Measurements from ENCODE around the gene GCHFR. TPM values are rescaled to one million over a fixed set of nuclear protein-coding genes. Genes with fewer than 3 reads are reported as not detected.

The GCHFR gene
- total RNA-seq, 1 experiment from 2014 or later, result 59.2 TPM

DNA sequence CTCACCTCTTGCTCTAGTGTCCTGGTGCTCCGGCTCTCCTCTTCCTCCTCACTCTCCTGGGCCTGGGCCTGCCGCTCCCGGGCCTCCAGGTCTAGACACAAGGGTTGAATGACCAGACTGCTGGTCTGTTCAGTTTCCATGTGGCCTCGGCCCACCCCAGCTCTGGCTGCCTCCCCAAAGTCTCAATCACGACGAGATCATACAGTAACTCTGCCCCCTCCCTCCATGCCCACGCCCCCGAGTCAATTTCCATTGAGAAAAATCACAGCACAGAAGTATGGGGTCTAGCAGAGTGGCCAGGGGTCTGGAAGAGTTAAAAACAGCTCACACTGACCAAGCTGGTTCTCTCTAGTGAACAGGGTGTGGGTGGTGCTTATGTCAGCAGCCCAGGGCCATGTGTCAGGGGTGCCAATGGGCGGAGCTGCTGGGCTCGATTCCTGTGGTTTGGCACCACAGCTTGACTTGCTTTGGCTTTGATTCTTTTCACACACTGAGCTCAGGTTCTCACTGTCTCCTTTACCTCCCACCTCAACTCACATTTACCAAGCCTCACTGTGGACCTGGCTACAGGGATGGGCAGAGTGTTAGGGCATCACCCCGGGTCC lies 12.8 kb downstream of the GCHFR start:
- TF ChIP-seq, protein P1, sequence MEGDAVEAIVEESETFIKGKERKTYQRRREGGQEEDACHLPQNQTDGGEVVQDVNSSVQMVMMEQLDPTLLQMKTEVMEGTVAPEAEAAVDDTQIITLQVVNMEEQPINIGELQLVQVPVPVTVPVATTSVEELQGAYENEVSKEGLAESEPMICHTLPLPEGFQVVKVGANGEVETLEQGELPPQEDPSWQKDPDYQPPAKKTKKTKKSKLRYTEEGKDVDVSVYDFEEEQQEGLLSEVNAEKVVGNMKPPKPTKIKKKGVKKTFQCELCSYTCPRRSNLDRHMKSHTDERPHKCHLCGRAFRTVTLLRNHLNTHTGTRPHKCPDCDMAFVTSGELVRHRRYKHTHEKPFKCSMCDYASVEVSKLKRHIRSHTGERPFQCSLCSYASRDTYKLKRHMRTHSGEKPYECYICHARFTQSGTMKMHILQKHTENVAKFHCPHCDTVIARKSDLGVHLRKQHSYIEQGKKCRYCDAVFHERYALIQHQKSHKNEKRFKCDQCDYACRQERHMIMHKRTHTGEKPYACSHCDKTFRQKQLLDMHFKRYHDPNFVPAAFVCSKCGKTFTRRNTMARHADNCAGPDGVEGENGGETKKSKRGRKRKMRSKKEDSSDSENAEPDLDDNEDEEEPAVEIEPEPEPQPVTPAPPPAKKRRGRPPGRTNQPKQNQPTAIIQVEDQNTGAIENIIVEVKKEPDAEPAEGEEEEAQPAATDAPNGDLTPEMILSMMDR (IDR thresholded peaks at IDR 0.05; ENCODE audit: insufficient read depth in 1 of 2, low read depth in 1 of 2, low read length in 1 of 2, severe bottlenecking in 1 of 2, unreplicated experiment in 1 of 2), result no peak
- no peaks in the 10 kb centered on the region for H3K9me3 Mint-ChIP-seq (ENCODE audit: unreplicated experiment)
- no peaks in the 10 kb centered on the region for H3K4me1 ChIP-seq
- no peak overlapping the region for H3K4me3 ChIP-seq (ENCODE audit: low read depth, low read length)
- intact Hi-C loops (cut with micrococcal nuclease; ENCODE audit: unreplicated experiment), result no loop called here
- no peak overlapping the region for H3K27ac Mint-ChIP-seq (ENCODE audit: unreplicated experiment)
- no peaks in the 10 kb centered on the region for H3K27me3 ChIP-seq (replicated peaks; ENCODE audit: control insufficient read depth, insufficient read depth, low read length)
- no TSS peak for BruUV-seq (replicated peaks)
- peaks cover 27% of the 10 kb centered on the region for H3K36me3 Mint-ChIP-seq (ENCODE audit: insufficient read depth, unreplicated experiment)
- no peaks in the 10 kb centered on the region for H3K4me1 Mint-ChIP-seq (ENCODE audit: low read depth, unreplicated experiment)
- ChIA-PET CTCF (interaction anchor here (1.3 kb wide), 1 partner anchor 13 kb away, joined by 3 read pairs; the partner anchor contains the start of gene GCHFR), POLR2A (no interaction called here)
- no peak overlapping the region for H3K4me3 Mint-ChIP-seq (ENCODE audit: unreplicated experiment)
- no peaks in the 10 kb centered on the region for H3K27me3 Mint-ChIP-seq (ENCODE audit: insufficient read depth, unreplicated experiment)
- H3K36me3 ChIP-seq (ENCODE audit: control insufficient read depth, insufficient read depth, low read length), result no peaks in the 10 kb centered on the region
- no peaks in the 10 kb centered on the region for H3K9me3 ChIP-seq
- DNase-seq, result no peak

DNA sequence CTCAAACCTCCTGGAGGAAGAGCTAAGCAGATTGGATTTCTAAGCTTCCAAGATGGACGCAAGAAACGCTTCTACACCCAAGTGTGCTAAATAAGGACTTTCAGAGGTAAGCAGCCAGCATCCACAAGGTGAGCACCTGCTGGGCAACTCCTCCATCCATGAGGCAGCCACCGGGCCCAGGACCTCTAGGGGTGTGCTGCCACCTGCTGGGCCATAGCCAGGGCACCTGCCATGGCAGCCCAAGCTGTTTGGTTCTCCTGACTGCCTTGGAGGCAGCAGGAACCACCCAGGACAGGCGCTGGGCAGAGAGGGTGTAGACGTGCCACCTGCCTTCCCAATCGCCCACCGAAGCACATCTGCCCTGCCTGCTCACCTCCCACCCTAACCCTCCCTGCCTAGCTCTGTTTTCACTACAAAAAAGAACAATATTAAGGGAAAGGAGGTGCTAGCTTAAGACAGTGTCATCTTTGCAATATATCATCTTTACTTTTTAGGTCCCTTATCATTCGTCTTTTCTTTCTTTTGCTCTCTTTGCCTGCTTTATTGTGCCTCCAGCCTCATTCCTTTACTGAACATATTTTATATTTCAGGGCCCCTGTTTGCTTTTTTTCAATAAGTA lies 18.9 kb downstream of the GCHFR start:
- Histone ChIP-seq H3K4me1 (peaks cover 9% of the 10 kb centered on the region), H3K27me3 (replicated peaks; ENCODE audit: control insufficient read depth, insufficient read depth, low read length) (no peaks in the 10 kb centered on the region), H3K4me3 (ENCODE audit: low read depth, low read length) (no peak overlapping the region), H3K9me3 (no peaks in the 10 kb centered on the region), H3K36me3 (ENCODE audit: control insufficient read depth, insufficient read depth, low read length) (no peaks in the 10 kb centered on the region)
- BruUV-seq (replicated peaks), result no TSS peak
- H3K36me3 Mint-ChIP-seq (ENCODE audit: insufficient read depth, unreplicated experiment), result peaks cover 7% of the 10 kb centered on the region
- DNase-seq, result peak; percentile 76 to 88
- no peak overlapping the region for H3K4me3 Mint-ChIP-seq (ENCODE audit: unreplicated experiment)
- peaks cover 9% of the 10 kb centered on the region for H3K4me1 Mint-ChIP-seq (ENCODE audit: low read depth, unreplicated experiment)
- no peak overlapping the region for H3K27ac Mint-ChIP-seq (ENCODE audit: unreplicated experiment)
- ChIA-PET CTCF (interaction anchor here (0.7 to 2.0 kb wide), 14 partner anchors 9 to 112 kb away, joined by 3 to 21 read pairs (median 4); partner anchors contain the start of genes DNAJC17, GCHFR, RAD51 and SPINT1), POLR2A (interaction anchor here (0.6 to 0.7 kb wide), 2 partner anchors 36 to 411 kb away, joined by 3 read pairs; no protein-coding TSS in a partner anchor)
- TF ChIP-seq, protein P1 (IDR thresholded peaks at IDR 0.05; ENCODE audit: insufficient read depth in 1 of 2, low read depth in 1 of 2, low read length in 1 of 2, severe bottlenecking in 1 of 2, unreplicated experiment in 1 of 2), result peak; percentile 81 to 89
- no peaks in the 10 kb centered on the region for H3K27me3 Mint-ChIP-seq (ENCODE audit: insufficient read depth, unreplicated experiment)
- H3K9me3 Mint-ChIP-seq (ENCODE audit: unreplicated experiment), result no peaks in the 10 kb centered on the region
- intact Hi-C loops (cut with micrococcal nuclease; ENCODE audit: unreplicated experiment), result loop anchor here (1.0 to 10.0 kb wide), 5 partner anchors 36 to 188 kb away; partner anchors contain the start of genes KNL1 and VPS18

DNA sequence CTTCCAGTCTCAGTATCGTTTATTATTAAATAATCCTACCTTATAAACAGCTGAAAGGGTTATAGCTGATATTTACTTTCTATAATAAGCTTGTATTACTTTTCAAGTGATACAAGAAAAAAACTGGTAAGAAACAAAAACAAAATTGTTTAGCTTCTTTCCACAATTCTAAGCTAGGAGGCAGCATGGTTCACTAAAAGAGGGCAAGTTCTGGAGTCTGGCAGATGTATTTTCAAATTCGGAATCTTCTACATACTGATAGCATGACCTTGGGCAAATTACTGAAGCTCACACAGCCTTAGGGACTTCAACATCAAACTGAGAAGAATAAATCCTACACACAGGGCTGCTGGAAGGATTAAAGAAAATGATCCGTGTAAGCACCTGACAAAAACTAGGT lies 21.3 kb downstream of the GCHFR start:
- Mint-ChIP-seq H3K27me3 (ENCODE audit: insufficient read depth, unreplicated experiment) (no peaks in the 10 kb centered on the region), H3K4me1 (ENCODE audit: low read depth, unreplicated experiment) (peaks cover 15% of the 10 kb centered on the region), H3K27ac (ENCODE audit: unreplicated experiment) (no peak overlapping the region), H3K4me3 (ENCODE audit: unreplicated experiment) (no peak overlapping the region), H3K9me3 (ENCODE audit: unreplicated experiment) (no peaks in the 10 kb centered on the region), H3K36me3 (ENCODE audit: insufficient read depth, unreplicated experiment) (no peaks in the 10 kb centered on the region)
- TF ChIP-seq, protein P1 (IDR thresholded peaks at IDR 0.05; ENCODE audit: insufficient read depth in 1 of 2, low read depth in 1 of 2, low read length in 1 of 2, severe bottlenecking in 1 of 2, unreplicated experiment in 1 of 2), result peak in 1 of 2 experiments; percentile 19
- no TSS peak for BruUV-seq (replicated peaks)
- Histone ChIP-seq H3K4me3 (ENCODE audit: low read depth, low read length) (no peak overlapping the region), H3K36me3 (ENCODE audit: control insufficient read depth, insufficient read depth, low read length) (no peaks in the 10 kb centered on the region; the same call in 1 of the 2 replicates), H3K9me3 (no peaks in the 10 kb centered on the region), H3K4me1 (peaks cover 14% of the 10 kb centered on the region), H3K27me3 (replicated peaks; ENCODE audit: control insufficient read depth, insufficient read depth, low read length) (no peaks in the 10 kb centered on the region)
- DNase-seq, result no peak
- ChIA-PET POLR2A (no interaction called here), CTCF (interaction anchor here (0.7 to 2.4 kb wide), 12 partner anchors 15 to 119 kb away, joined by 3 to 13 read pairs (median 6); partner anchors contain the start of genes RHOV, SPINT1 and VPS18)
- intact Hi-C loops (cut with micrococcal nuclease; ENCODE audit: unreplicated experiment), result loop anchor here (10.0 kb wide), 1 partner anchor 190 kb away; the partner anchor contains the start of gene KNL1

Data from Caco-2 (cell line).